ENCODE measurements around the gene F5.

F5 gene

DNA sequence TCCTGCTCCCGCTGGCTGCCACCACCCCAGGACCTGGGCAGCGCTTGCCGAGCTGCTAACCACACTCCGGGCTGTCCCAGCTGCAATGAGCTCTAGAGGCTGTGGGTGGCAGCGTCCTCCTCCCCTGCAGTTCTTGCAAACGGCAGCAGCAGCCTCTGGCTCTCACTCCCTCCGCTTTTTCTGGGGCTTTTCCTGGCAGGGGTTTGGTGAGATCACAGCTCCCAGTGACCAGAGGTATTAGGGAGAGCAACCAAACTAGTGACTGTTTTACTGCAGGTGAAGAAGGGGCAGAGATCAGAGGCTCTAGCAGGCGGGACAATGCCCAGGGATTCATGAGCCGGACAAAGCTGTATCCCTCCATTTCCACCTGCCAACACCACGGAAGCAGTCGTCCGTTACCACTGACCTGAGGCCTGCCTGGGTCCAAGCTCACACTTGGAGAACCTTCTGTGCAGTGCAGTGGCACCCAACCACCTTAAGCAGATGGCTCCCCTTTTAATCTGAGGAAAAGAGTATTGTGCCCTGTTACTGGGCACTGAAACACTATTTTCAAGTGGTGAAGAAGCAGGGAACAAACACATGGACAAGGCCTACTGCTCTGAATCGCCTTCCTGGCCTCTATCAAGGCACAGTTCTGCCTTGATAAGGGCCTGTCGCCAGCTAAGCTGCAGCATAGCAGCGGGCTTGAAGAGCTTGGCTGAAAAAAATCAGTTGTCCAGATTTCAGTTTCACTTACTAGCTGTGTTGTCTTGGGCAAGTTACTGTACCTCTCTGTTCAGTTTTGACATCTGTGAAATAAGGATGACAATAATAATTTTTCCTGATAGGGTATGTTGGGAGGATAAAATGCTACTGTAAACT is at the start of gene F5:
F5 (minus strand) TSS at position 87 of the 861 bp plus-strand sequence. CDS start 95 bp downstream, outside the sequence.
- in situ Hi-C loops (cut with MboI; ENCODE audit: low sequenced_read_pairs) = no loop called here

DNA sequence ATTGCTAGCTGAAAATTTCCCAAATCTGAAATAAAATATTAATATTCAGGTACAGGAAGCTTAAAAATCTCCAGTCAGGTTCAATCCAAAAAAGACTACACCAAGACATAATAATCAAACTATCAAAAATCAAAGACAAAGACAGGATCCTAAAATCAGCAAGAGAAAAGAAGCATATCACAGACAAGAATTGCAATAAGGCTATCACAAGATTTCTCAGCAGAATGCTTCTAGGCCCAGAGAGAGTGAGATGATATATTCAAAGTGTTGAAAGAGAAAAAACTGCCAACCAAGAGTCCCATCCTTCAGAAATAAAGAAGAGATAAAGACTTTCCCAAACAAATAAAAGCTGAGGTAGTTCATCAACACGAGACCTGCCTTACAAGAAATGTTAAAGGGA is 48.6 kb upstream of the F5 start:
- in situ Hi-C loops (cut with MboI; ENCODE audit: low sequenced_read_pairs) = no loop called here

DNA sequence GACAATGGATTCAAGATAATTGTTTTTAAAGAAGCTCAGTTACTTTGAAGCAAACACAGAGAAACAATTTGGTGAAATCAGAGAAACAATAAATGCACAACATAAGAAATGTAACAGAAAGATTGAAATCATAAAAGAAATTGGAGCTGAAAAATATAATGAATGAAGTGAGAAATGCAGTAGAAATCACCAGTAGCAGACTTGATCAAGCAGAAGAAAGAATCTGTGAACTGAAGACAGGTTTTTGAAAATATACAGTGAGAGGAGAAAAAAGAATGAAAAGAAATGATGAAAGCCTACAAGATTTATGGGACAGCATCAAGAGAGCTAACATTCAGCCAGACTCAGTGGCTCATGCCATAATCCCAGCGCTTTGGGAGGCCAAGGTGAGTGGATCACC is 47.9 kb upstream of the F5 start:
- in situ Hi-C loops (cut with MboI; ENCODE audit: low sequenced_read_pairs) = no loop called here

DNA sequence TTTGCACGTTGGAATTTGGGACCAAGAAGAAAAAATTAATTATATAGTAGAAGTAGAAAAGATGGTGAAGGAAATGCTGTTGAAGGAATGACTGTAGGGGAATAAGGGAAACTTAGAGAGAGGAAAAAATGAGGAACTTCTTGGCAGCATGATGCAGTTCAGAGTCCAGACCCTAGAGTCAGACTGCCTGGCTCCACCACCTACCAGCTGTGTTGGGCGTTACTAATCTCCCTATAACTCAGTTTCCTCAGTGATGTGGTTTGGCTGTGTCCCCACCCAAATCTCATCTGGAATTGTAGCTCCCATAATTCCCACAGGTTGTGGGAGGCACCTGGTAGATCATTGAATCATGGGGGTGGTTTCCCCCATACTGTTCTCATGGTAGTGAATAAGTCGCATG is 45.0 kb upstream of the F5 start:
- in situ Hi-C loops (cut with MboI; ENCODE audit: low sequenced_read_pairs) = no loop called here

DNA sequence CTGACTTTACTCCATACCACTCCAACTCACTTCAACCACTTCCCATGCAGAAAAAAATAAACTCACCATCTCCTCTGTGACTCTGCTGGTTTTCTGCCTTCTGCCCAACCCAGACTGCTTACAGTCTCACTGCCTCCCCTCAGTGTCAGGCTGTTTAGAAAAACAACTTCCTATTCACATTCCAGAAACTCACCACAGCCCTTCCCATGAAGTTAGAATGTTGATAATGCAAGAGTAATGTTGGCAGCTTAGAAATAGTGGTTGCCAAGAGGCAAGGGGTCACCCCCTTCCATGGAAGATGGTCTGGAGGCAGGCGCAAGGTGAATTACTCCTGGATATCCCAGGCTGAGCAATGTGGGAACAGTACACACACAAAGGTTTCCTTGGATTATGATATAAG is 43.7 kb upstream of the F5 start, which contains the start of gene SELP:
SELP (minus strand) TSS at position 119 of the 400 bp plus-strand sequence; CDS start at position 69, 50 bp downstream.
- in situ Hi-C loops (cut with MboI; ENCODE audit: low sequenced_read_pairs) = no loop called here

DNA sequence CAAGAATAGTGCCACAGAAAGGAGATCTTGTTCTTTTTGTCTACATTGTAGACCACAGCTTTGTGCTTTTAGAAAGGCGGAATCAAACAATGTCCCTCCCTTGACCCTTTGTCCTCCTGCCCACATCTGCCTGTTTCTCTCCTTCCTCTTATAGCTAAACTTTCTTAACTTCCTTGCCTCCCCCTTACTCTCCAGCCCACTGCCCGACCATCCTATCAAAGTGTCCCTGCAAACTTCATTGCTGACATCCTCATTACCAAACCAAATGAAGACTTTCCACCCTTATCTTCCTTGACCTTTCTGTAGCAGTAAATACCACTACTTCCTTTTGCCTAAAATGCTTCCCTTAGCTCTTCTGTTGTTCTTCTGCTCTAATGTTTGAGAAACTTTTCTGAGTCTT is 38.6 kb upstream of the F5 start:
- in situ Hi-C loops (cut with MboI; ENCODE audit: low sequenced_read_pairs) = no loop called here

DNA sequence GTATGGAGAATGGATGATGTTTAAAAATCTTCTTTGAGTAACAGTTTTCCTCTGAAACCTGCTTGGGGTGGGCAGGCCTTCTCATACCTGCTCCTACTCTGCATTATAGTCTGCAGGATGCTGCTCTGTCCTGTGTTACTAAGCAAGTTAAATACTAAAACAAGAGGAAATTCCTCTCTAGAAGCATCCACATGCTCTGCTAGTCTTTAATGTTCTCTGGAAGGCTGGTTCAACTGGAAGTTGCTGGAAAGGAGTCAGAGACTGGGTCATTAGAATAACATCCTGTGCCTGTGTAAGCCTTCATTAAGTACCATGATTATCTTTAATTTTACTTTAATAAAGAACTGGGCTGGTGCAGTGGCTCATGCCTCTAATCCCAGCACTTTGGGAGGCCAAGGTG is 37.8 kb upstream of the F5 start:
- in situ Hi-C loops (cut with MboI; ENCODE audit: low sequenced_read_pairs) = no loop called here

DNA sequence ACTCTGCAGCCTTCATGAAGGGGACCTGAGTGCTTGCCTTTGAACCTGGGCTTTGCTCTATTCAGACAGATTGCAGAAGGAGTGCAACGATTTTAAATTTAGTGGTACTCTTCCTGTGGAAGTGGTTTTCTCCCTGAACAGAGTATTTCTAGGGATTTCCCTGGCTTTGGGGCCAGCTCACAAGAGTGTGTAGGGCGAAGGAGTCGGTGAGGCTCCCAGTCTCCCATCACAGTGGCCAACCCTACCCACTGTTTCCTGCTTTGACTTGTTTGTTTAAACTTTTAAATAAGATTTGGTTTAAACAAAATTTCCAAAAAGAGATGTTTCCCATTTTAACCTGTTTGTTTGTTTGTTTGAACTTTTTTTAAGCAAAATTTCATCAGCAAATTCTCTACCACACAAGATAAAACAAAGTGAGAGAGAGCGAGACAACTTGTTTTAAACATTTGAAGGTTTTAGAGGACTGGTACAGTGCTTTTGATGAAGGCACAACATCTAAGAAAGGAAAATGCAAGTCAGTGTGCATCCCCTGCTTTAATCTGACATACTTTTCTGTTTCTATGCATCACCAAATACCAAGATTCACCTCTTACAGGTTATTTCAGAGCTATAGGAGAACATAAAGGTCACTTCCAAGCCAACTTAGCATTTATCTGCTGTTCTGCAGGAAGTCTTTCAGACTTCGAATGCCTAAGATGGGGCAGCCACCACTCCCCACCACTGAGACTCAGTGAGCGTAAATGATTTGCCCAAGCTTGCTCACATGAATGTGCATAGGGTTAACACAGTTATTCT is 37.0 kb upstream of the F5 start:
- in situ Hi-C loops (cut with MboI; ENCODE audit: low sequenced_read_pairs) = no loop called here

DNA sequence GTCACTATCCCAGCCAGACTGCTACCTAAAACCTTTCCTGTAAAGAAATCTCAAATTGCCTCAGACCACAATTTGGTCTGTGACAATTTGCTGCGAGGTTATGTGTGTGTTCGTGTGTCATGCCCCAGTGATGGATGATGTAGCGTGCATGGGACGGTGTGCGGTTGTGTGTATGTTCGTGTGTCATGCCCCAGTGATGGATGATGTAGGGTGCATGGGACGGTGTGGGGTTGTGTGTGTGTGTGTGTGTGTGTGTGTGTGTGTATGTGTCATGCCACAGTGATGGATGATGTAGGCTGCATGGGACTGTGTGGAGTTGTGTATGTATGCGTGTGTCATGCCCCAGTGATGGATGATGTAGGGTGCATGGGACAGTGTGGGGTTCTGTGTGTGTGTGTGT is 34.3 kb upstream of the F5 start:
- in situ Hi-C loops (cut with MboI; ENCODE audit: low sequenced_read_pairs) = no loop called here

DNA sequence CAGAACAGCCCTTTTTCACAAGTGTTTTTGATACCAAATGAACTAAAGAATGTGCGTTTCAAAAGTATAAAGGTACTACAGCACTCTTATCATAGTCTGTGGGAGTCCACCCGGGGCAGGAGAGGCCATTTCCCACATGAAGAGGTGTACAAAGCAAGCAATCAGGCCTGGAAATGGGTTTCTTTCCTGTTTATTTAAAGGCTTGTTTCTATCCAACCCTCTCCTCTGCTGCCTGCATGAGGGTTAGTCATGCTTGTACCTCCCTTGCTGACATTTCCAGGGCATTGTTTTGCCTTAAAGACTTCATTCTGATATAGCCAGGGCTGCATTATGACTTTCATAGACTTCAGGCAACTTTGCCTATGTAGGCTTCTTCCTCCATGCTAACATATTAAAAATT is 32.1 kb upstream of the F5 start:
- in situ Hi-C loops (cut with MboI; ENCODE audit: low sequenced_read_pairs) = no loop called here

DNA sequence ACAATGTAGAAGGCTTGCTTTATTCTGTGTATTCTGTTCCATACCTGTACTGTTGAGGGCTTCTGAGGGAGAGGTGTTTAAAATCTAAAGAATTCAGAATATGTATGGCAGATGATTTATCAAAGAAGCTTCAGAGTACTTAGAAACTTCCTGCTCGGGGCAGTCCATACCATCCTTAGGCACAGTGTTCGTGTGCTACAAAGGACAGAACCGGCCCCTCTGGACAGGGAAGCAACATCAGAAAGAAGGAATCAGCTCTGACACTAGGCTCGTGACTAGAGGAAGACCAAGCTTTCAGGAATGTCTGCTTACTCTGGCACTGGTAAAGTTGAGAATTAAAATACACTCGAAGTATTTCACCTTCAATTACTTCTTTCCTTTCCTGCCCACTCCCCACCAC is 29.5 kb upstream of the F5 start:
- in situ Hi-C loops (cut with MboI; ENCODE audit: low sequenced_read_pairs) = no loop called here

DNA sequence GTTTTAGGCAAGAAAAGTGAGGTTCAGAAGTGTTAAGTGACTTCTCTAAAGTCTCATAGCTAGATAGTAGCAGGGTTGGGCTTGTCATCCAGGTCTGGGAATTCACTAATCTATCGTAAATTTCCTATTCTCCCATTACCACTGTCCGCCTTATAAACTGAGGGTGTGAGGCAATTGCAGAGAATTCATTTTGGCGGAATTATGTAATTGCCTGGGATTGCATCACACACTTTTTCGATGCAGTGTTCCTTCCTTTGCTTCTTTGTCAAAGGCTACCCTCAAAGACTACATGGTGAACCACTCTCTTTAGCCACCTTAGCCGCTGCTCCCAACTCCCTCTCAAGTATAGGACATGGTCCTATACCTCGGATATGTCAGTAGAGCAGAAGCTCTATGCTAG is 24.6 kb upstream of the F5 start:
- in situ Hi-C loops (cut with MboI; ENCODE audit: low sequenced_read_pairs) = no loop called here

DNA sequence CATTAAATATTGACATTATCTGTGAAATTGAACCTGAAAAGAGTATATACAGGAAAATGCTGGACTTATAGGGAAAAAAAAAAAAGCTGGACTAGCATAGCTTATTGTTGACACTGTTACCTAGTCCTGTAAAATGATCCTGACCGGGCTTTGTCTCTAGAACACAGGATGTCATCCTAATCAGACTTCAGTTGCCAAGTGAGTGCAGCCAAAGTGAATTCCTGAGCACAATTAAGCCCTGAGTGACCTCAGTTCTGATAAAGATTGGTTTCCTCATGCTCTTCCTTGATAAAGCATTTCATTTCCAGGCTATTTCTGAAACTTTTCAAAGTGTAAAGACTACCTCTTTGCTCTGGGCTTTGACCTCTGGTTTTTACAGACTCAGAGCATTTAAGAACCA is 23.8 kb upstream of the F5 start:
- in situ Hi-C loops (cut with MboI; ENCODE audit: low sequenced_read_pairs) = no loop called here

DNA sequence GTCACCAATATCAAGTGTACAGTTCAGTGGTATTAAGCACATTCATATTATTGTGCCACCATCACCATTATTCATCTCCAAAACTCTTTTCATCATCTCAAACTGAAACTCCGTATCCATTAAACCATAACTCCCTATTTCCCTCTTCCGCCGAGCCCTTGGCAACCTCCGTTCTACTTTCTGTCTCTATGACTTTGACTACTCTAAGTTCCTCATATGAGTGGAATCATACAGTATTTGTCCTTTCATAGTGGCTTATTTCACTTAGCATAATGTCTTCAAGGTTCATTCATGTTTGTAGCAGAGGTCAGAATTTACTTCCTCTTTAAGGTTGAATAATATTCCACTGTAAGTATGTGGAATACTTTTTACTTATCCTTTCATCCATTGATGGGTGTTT is 21.9 kb upstream of the F5 start:
- in situ Hi-C loops (cut with MboI; ENCODE audit: low sequenced_read_pairs) = no loop called here

DNA sequence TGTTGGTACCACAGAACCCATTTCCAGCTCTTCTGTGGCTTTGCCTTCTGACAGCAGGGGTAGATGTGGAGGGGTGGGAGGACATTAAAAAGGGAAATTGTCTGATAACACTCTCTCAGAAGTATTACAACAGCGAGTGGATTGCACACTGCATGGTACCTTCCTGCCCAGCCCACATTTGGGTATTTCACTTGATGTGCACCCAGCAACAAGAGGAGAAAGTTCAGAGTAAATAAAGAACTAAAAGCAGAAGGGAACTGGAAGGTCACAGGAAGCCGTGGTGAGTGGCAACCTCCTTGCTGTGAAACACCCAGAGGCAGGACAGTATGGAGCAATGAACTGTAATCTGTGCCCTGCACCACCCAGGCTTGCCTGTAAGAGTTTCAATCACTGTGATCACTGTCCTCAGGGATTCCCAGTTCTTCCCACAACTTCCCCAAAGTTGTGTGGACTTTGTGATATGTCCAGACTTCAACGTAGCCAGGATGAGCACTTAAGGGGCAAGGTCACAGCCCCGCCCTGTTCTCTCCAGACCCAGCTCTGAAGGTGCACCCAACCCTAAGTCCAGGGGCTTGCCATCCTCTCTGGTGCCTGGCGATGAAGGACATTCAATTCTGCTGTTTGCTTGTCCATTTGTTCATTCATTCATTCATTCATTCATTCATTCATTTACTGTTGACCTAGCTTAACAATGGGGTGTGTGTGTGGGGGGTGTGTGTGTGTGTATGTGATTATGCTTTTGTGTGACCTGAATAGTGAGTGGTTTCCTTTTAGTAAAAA is 18.7 kb upstream of the F5 start:
- in situ Hi-C loops (cut with MboI; ENCODE audit: low sequenced_read_pairs) = no loop called here

DNA sequence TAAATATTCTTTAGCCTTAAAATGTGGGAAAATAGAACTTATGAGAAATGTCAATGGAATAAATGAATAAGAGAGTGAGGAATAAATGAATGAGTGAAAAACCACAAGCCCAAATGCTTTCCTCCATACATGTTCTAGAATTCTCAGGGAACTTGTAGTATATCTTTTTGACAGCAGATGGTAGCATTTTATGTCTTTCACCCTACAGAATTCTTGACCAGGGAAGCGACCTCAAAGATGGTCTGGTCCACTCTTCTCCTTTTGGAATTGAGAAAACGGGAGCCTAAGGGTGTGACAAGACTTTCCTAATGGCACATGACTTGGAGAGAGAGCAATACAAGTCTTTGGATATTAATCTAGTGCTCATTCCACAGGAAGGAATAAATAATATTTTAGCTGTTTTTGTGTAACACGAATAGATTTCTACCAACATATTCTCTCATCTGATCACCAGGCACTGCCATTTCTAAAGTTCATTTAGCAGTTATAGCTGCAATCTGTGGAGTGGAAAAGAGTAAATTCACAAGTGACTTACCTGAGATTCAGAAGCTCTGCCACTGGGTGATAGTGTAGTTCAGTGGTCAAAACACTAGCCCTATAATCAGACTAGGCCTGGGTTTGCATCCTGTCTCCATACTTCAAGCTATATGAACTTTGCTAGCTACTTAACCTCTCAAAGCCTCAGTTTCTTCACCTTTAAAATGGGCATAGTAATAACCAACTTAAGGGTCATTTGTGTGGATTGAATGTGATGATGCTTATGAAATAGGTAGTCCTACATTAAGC is 15.0 kb upstream of the F5 start:
- in situ Hi-C loops (cut with MboI; ENCODE audit: low sequenced_read_pairs) = no loop called here

DNA sequence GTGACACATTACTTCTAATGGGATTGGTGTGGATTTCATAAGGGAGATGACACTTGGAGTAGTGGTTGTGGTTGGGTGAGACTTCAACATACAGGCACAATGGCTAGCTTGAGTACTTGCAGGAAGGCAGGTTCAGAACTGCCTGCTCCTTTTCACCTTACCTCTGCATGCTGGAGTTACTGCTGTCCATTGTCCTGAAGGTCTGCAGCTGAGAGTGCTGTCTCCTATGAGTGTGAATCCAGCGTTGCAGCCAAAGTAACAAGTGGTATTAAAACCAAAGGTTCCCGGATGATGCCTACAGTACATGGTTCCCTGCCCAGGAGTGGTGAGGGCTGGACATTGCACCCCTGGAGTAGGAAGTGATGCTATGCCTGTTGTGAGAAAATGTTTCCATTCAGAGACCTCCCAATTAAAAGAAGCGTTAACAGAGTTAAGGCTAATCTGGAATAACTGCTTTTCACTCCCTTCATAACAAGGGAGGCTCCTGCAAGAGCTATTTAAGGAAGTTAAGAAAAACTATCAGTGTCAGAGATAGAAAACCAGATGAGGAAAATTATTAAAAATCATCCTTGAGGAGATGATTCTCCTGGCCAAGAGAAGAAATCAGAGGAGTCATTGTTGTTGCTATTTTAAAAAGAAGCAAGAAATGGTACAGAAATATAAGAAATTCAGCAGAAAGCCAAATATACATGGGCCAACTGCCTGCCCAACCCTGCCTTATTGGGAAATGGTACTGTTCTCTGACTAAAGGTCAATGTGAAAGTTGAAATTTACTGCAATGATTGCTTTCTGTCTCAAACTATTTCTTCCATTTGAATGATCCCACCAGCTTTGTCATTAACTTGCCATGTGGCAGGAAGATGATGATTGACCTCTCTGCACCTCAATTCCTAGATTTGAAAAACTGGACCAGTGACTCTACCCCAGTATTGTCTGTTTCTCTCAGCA is 9.8 kb upstream of the F5 start:
- in situ Hi-C loops (cut with MboI; ENCODE audit: low sequenced_read_pairs) = loop anchor here (10.0 kb wide), 1 partner anchor 119 kb away; the partner anchor contains the start of gene SELL

DNA sequence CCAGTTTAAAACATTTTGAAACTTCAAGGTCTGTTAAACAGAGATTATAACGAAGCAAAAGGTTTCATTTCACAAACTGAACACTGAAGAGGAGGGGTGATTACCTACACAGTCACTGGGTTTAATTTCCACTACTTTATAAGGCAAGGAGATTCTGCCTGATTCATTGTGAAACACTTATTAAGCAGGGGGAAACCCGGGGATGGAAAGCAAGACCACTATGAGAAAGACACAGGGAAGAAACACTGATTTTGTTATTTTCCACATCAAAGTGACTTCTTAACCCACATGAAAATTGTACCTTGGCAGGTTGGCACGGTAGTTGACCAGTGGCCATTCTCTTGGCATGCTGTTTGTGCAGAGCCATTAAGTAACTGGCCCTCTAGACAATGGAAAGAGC is 8.1 kb upstream of the F5 start:
- in situ Hi-C loops (cut with MboI; ENCODE audit: low sequenced_read_pairs) = loop anchor here (10.0 kb wide), 1 partner anchor 120 kb away; the partner anchor contains the start of gene SELL

DNA sequence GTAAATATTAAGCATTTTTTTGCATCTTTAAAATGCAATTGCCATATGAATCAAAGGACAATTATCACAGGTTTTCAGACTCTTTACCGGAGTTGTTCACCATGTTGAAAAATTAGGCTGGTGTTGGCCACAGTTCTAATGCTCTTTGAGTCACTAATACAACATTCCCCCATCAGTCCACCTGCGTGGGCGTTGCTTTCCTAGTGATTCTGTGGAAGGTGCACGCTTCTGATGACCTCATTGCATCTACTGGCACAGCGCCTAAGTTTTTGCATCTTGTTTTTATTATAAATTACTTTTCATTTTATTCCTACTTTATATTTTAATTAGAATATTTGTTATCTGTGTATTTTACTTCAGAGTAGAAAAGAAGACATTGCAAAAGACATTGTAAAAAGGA is 4.7 kb upstream of the F5 start:
- in situ Hi-C loops (cut with MboI; ENCODE audit: low sequenced_read_pairs) = loop anchor here (10.0 kb wide), 1 partner anchor 124 kb away; the partner anchor contains the start of gene SELL

Measured in HL-60/S4 treated with phorbol 12-myristate 13-acetate at 8.2 ng/mL for 4 days and 3 days (cell line).